ENCODE data around the gene FIGNL2. TPM values are rescaled to one million over a fixed set of nuclear protein-coding genes. Genes with fewer than 3 reads are reported as not detected.

Gene FIGNL2, protein sequence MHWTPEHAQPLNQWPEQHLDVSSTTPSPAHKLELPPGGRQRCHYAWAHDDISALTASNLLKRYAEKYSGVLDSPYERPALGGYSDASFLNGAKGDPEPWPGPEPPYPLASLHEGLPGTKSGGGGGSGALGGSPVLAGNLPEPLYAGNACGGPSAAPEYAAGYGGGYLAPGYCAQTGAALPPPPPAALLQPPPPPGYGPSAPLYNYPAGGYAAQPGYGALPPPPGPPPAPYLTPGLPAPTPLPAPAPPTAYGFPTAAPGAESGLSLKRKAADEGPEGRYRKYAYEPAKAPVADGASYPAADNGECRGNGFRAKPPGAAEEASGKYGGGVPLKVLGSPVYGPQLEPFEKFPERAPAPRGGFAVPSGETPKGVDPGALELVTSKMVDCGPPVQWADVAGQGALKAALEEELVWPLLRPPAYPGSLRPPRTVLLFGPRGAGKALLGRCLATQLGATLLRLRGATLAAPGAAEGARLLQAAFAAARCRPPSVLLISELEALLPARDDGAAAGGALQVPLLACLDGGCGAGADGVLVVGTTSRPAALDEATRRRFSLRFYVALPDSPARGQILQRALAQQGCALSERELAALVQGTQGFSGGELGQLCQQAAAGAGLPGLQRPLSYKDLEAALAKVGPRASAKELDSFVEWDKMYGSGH
- 1 to 10 TPM in 1 of 3 donors, under 1 TPM in 2; 0.16 to 1.3 (median 0.29) TPM for total RNA-seq

GRCh38 chr12:51848326-51848727 lies at the start of gene FIGNL2:
Gene FIGNL2, minus strand, starts transcription at chr12:51848718. Its CDS starts 26,305 bp downstream, at chr12:51822413.
- TF ChIP-seq POLR2AphosphoS5 (IDR thresholded peaks at IDR 0.05) (no peak), POLR2A (IDR thresholded peaks at IDR 0.05) (no peak), CTCF (IDR thresholded peaks at IDR 0.05) (no peak)
- Histone ChIP-seq H3K27me3 (peaks cover 0 to 4% of the 10 kb centered on the region in 2 donors), H3K36me3 (no peaks in the 10 kb centered on the region), H3K4me3 (peak within 1 kb of the TSS; percentile 54 to 87 (median 74)), H3K9me3 (no peaks in the 10 kb centered on the region), H3K4me1 (no peaks in the 10 kb centered on the region), H3K27ac (peak within 1 kb of the TSS; percentile 82 to 97)
- intact Hi-C loops (cut with DNase I; ENCODE audit: low total_unique reads), result no loop called here
- no peak for DNase-seq (ENCODE audit: low spot score in 2 of 2)

- no peaks in the 10 kb centered on the region for H3K4me1 ChIP-seq
- no peak for TF ChIP-seq POLR2A (IDR thresholded peaks at IDR 0.05)
- TF ChIP-seq CTCF (IDR thresholded peaks at IDR 0.05), result no peak
- TF ChIP-seq POLR2AphosphoS5 (IDR thresholded peaks at IDR 0.05), result no peak
- H3K9me3 ChIP-seq, result no peaks in the 10 kb centered on the region
- intact Hi-C loops (cut with DNase I; ENCODE audit: low total_unique reads), result no loop called here
- H3K36me3 ChIP-seq, result no peaks in the 10 kb centered on the region
- no peak overlapping the region for H3K4me3 ChIP-seq
- no peak for DNase-seq (ENCODE audit: low spot score in 2 of 2)
- H3K27ac ChIP-seq, result peak overlapping the region in 1 of 2 donors; percentile 58
- no peaks in the 10 kb centered on the region for H3K27me3 ChIP-seq
Observed at GRCh38 chr12:51897181-51897580, 48.7 kb upstream of the FIGNL2 start.

- no peak for TF ChIP-seq POLR2A (IDR thresholded peaks at IDR 0.05)
- TF ChIP-seq CTCF (IDR thresholded peaks at IDR 0.05), result no peak
- TF ChIP-seq POLR2AphosphoS5 (IDR thresholded peaks at IDR 0.05), result no peak
- Histone ChIP-seq H3K4me3 (no peak overlapping the region), H3K27ac (peak overlapping the region in 1 of 2 donors; percentile 3), H3K27me3 (no peaks in the 10 kb centered on the region), H3K36me3 (no peaks in the 10 kb centered on the region), H3K9me3 (no peaks in the 10 kb centered on the region), H3K4me1 (no peaks in the 10 kb centered on the region)
- intact Hi-C loops (cut with DNase I; ENCODE audit: low total_unique reads), result no loop called here
- no peak for DNase-seq (ENCODE audit: low spot score in 2 of 2)
Observed at GRCh38 chr12:51896236-51896635, 47.7 kb upstream of the FIGNL2 start.

GRCh38 chr12:51895378-51896135 lies 47.0 kb upstream of the FIGNL2 start:
- Histone ChIP-seq H3K4me3 (no peak overlapping the region), H3K9me3 (no peaks in the 10 kb centered on the region), H3K36me3 (no peaks in the 10 kb centered on the region), H3K4me1 (no peaks in the 10 kb centered on the region), H3K27ac (no peak overlapping the region), H3K27me3 (no peaks in the 10 kb centered on the region)
- intact Hi-C loops (cut with DNase I; ENCODE audit: low total_unique reads), result no loop called here
- TF ChIP-seq CTCF (IDR thresholded peaks at IDR 0.05) (no peak), POLR2AphosphoS5 (IDR thresholded peaks at IDR 0.05) (no peak), POLR2A (IDR thresholded peaks at IDR 0.05) (no peak)
- DNase-seq (ENCODE audit: low spot score in 2 of 2), result no peak

All from breast epithelium (tissue), 4 donors.